OCI-LY7 (cell line): ENCODE measurements around the gene CNTLN.

Source experiments
- CTCF ChIP-seq: fragments of 200-600 bp; sonication (generic); conservative IDR thresholded peaks from 2 replicates; pipeline ENCODE4 v1.5.1; 2014; ENCODE audit warnings: mild to moderate bottlenecking, antibody characterized with exemption, low read length, moderate library complexity, mixed read lengths
- EZH2phosphoT487 ChIP-seq: fragments of 200-600 bp; sonication (generic); IDR thresholded peaks from 2 replicates; pipeline ENCODE4 v1.6.1; 2018; ENCODE audit warnings: low read depth, borderline replicate concordance, mild to moderate bottlenecking, mixed run types, antibody characterized with exemption, low read length, moderate library complexity, mixed read lengths

- TF ChIP-seq CTCF (no peak), EZH2phosphoT487 (no peak)
Measured at GRCh38 chr9:17453751-17454150, 318.9 kb downstream of the CNTLN start.
